ENCODE results near the gene SNUPN.
"Not testable (repeated sequence)": the region's sequence is repeated elsewhere in the genome, so short reads cannot be mapped to it uniquely, and the experiment has no call there.

SNUPN gene

GRCh38 chr15:75631935-75632334, 6.4 kb upstream of the SNUPN start:
- DNase-seq: no peak

GRCh38 chr15:75622505-75622904, 3.0 kb downstream of the SNUPN start:
- DNase-seq: no peak

DNA sequence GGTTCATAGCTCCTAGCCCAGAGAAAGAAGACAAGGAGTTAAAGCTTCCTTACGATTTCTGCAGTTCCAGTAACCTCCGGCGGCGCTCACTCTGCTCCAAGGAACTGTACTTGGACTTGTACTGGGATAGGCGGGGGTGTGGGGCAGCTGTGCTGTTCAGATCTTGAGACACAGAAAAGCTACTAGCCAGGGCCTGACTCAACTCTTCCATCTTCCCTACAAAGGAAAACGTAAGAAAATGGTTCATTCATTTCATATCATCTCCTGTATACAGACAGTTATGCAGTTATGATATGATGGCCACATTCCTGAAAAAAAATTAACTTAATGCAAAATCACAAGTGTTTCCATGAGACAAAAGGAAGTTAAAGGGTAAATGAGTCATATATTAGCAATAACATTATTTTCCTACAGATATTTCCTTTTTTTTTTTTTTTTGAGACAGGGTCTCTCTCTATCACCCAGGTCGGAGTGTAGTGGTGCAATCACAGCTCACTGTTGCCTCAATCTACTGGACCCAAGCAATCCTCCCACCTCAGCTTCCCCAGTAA, 4.6 kb downstream of the SNUPN start:
- DNase-seq: peak; percentile 94

- DNase-seq: peak; percentile 86
Measured at GRCh38 chr15:75620058-75620820, 5.3 kb downstream of the SNUPN start.

DNA sequence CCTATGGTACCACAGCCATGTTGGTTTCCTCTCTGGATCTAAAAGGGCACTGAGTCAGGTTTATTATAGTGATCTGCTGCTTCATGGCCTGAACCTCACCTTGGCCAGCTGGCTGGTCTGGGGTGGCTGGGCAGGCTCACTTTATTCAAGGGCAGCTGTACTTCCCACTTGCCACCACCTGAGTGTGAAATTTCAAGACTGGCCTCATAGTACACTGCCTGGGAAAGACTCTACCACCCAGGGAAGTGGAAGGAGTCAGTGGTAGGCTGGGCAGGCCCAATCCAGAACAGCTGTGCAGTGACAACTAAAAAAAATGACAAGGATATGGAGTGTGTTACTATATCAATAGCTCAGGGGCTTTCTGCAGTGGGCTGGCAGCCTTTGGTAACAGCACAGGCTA, 8.8 kb downstream of the SNUPN start:
- DNase-seq: no peak

GRCh38 chr15:75606711-75607699, 18.5 kb downstream of the SNUPN start:
- DNase-seq: no peak

GRCh38 chr15:75606026-75606425, 19.5 kb downstream of the SNUPN start:
- DNase-seq: no peak

DNA sequence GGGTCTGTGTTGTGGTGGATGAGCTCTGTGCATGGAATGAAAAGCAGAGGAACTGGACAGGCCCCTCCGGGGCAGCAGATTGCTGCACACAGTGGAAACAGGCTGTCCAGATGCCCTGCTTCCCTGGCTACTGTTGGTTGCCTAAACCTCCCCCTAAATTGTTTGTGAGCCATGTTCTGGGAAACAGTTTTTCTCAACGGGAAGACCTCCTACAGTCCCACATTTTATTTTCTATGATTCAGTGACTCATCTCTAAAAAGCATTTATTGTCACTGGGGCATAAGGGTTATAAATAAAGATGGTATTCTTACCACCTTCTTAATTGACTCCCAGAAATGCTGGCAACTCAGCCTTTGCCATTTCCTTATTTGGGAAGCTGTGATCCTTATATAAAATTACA, 26.1 kb downstream of the SNUPN start:
- DNase-seq: no peak

GRCh38 chr15:75598361-75598760, 27.2 kb downstream of the SNUPN start:
- DNase-seq: no peak

DNA sequence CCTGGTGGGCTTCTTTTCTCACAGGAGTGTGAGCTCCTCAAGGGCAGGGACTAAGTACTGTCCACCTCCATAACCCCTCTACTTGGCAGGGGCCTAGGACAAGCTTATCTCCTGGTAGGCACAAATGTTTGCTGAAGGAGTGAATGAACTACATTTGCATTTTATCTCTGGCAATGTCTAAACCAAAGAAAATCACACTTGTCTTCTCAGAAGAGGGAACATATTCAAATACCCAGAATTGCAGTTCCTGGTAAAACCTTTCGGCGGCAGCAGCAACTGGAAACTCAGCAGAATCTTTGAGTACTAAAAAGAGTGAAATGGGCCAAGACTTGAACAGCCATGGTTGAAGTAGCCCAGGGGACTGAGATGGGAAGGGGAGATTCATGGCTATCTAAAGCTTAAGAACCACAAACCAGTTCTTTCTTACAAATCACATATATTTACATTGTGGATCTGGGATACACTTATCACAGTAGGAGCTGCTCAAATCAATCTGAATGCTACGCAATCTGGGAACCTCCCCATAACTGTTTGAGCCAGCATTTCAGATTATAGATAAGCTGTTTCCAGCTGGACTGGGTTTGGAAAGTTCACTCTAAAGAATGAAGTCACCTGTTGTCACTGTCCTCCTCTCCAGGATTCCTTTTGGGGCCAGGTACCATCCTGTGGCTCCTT, 27.7 kb downstream of the SNUPN start:
- DNase-seq: no peak

- no peak for DNase-seq
Measured at GRCh38 chr15:75596703-75597345, 28.7 kb downstream of the SNUPN start.

- DNase-seq: no peak
Measured at GRCh38 chr15:75594276-75594675, 31.2 kb downstream of the SNUPN start.

DNA sequence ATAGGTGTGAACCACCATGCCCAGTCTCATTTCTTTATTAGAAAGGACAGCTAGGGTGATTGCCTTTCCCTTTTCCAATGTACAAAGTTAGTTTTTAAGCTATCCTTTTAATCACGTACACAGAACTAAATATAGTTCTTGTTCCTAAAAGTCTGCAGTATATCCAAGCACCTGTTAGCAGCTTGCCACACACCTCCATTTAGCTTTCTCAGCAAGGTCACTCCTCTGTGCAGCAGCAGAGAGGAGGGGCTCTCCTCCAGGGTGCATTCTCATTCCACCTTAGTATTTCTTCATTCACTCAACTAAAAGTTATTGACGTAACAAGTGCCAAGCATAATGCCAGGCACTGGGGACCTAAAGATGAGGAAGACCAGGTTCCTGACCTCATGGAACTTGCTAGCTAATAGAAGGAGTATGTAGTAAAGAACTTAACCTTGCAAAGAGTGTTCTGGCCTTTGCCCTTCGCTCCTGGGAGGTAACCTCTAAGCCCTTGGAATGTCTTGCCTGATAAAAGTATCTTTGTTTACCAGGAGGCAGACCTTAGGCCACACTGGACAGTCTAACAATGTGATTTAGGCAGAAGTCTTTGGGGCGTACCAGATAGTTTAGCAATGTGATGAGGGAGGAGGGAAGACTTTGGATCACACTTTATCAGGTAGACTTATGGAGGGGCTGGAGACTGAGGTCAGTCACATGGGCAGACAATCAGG, 33.7 kb downstream of the SNUPN start:
- no peak for DNase-seq

- no peak for DNase-seq
Measured at GRCh38 chr15:75590239-75590638, 35.3 kb downstream of the SNUPN start.

DNA sequence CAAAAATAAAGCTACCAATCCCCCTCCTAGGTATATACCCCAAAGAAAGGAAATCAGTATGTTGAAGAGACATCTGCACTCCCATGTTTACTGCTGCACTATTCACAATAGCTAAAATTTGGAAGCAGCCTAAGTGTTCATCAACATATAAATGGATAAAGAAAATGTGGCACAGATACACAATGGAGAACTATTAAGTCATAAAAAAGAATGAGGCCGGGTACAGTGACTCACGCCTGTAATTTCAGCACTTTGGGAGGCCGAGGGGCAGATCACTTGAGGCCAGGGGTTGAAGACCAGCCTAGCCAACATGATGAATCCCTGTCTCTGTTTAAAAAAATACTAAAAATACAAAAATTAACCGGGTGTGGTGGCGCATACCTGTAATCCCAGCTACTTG, 36.5 kb downstream of the SNUPN start:
- DNase-seq: no peak

DNA sequence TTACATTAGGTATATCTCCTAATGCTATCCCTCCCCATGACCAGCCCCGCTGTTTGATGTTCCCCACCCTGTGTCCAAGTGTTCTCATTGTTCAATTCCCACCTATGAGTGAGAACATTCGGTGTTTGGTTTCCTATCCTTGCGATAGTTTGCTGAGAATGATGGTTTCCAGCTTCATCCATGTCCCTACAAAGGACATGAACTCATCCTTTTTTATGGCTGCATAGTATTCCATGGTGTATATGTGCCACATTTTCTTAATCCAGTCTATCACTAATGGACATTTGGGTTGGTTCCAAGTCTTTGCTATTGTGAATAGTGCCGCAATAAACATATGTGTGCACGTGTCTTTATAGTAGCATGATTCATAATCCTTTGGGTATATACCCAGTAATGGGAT, 39.1 kb downstream of the SNUPN start:
- not testable (repeated sequence) for DNase-seq

- no peak for DNase-seq
Measured at GRCh38 chr15:75584121-75584520, 41.4 kb downstream of the SNUPN start.

GRCh38 chr15:75583701-75584100, 41.8 kb downstream of the SNUPN start:
- DNase-seq: no peak

DNA sequence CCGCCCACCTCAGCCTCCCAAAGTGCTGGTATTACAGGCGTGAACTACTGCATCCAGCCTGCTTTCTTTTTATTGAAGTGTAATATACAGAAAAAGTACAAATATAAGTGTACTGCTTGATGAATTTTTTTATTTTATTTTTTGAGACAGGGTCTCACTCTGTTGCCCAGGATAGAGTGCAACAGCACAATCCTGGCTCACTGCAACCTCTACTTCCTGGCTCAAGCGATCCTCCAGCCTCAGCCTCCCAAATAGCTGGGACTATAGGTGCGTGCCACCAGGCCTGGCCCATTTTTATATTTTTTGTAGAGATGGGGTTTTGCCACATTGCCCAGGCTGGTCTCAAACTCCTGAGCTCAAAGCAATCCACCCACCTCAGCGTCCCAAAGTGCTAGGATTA, 42.6 kb downstream of the SNUPN start:
- not testable (repeated sequence) for DNase-seq

GRCh38 chr15:75578948-75579920, 46.3 kb downstream of the SNUPN start, which contains the start of gene PTPN9:
TSS of gene PTPN9 (minus strand) at chr15:75579315. CDS start at chr15:75578776, 539 bp downstream.
- DNase-seq: peak; percentile 92

Measured in femur (tissue), 1 donor.